ENCODE data around the gene AHDC1.
"Not testable (repeated sequence)": the region's sequence is repeated elsewhere in the genome, so short reads cannot be mapped to it uniquely, and the experiment has no call there.

AHDC1 gene

DNA sequence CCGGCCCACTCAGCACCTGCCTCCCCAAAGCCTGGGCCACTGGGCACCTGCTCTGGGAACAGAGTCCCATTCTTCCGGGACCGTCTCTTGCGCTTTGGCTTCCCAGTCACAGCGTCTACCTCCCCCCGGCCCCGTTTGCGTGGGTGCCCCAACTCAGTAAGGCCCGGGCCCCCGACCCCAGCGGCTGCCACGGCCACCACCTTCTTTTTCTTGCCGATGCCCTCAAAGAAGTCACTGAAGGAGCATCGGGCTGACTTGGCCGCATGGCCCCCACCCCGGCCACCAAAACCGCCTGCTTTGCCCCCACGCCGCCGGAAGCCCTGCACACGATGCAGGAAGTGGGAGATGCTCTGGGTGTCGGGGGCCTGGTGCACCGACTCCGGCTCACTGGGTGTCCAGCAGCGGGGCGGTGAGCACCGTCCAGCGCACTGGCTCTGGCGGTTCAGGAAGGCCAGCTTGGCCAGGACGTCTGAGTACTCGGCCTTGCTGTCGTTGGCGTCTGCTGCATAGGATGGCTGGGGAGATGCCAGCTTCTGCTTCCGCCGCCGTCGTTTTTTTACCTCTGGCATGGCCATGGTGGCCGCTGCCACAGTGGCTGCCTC lies 54.0 kb downstream of the AHDC1 start:
- DNase-seq (ENCODE audit: low read depth in 2 of 2): no peak

DNA sequence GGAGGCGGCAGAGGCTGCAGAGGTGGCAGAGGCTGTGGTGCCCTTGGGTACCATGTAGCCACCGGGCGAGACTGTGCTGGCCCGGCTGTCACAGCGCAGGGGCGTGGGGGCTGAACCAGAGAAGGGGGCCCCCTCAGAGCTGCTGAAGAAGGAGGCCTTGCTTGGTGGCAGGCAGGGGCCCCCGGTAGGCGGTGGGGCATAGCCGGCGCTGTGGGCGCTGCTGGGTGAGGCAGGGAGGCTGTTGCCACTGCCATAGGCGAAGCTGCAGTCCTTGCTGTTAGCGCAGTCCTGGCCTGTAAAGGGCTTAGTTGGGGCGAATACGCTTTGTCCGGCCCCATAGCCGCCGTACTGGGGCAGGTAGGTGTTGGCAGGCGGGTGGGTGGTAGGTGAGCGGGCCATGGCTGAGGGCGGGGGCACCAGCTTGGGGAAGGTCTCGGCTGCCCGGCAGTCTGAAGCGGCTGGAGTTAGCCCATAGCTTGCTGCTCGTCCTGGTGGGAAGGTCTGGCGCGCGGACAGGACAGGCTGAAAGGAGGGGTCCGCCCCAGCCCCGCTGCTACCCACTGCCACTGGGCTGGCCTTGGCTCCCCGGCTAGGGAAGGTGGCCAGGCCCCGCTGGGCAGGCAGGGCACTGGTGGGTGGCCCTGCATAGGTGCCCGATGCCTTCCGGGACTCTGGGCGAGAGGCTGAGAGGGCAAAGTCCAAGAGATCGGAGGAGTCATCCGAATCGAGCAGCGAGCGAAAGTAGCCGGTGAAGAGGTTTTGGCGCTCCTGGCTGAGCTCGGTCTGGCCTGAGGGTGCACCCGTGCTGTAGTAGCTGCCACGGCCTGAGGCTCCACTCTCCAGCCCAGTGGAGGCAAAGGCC lies 54.9 kb downstream of the AHDC1 start:
- no peak for DNase-seq (ENCODE audit: low read depth in 2 of 2)

DNA sequence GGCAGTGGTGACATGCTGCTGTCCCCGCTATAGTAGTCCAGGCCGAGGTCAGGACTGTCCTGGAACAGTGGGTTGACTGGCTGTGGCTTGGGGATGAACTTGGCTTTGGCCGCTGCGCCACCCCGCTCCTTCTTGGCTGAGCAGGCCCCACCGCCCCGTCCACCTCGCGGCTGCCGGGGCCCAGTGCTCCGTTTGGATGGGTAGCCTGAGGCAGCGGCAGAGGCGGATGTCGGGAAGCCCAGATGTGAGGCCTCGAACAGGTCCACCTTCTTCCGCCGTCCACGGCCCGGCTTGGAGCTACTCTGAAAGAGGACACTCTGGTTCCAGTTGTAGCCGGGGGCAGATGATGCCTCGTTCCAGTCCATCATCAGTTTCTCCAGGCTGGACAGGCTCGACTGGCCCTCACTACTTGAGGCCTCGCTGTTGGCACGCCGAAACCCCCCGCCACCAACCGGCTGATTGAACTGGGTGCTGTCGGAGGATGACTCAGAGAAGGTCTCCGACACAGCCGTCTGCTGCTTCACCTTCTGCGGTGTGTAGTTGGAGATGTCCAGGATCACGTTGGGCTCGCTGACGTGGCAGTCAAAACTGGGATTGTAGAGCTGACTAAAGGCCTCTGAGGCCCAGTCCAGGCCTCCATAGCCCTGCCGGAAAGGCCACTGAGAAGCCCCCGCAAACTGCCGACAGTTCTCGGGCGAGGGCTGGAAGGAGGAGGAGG lies 55.6 kb downstream of the AHDC1 start:
- no peak for DNase-seq (ENCODE audit: low read depth in 2 of 2)

DNA sequence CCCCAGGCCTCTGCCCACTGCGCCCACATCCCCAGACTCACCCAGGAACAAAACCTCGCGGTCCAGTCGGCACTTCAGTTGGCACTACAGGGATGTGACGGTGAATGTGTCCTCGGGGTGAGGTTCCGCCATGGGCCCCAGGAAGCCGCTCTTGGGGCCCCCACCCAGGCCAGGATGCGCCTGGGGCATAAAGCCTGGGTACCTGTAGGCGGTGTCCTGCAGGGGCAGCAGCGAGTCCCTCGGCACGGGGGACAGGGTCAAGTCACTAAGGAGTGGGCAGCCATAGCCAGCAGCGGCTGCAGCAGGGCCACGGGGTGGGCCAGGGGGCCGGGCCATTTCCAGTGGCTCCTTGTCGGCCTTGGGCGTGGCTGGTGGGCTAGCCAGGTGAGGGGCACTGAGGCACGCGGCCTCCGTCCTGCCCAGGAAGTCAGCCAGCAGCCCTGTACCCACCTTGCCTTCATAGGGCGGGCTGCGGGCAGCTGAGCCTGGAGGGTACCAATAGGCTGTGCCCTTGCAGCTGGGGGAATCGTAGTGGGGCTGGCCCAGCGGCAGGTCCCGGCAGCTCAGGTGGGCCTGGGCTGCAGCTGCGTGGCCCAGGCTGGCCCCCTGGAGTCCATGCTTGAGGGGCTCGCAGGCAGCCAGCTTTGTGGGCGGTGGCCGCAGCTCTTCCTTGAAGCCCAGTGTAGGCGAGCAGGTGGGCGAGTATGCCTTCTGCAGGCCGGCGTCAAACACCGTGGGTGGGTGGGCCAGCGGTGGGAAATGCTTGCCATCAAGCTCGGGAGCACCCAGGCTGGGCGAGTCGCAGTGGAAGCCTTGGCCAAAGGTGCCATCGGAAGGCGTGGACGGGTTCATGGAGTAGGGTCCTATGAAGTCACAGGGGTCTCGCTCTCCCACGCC lies 56.5 kb downstream of the AHDC1 start:
- no peak for DNase-seq (ENCODE audit: low read depth in 2 of 2)

GRCh38 chr1:27545876-27546275 lies 58.1 kb downstream of the AHDC1 start:
- no peak for DNase-seq (ENCODE audit: low read depth in 2 of 2)

GRCh38 chr1:27545271-27545670 lies 58.7 kb downstream of the AHDC1 start:
- DNase-seq (ENCODE audit: low read depth in 2 of 2): no peak

DNA sequence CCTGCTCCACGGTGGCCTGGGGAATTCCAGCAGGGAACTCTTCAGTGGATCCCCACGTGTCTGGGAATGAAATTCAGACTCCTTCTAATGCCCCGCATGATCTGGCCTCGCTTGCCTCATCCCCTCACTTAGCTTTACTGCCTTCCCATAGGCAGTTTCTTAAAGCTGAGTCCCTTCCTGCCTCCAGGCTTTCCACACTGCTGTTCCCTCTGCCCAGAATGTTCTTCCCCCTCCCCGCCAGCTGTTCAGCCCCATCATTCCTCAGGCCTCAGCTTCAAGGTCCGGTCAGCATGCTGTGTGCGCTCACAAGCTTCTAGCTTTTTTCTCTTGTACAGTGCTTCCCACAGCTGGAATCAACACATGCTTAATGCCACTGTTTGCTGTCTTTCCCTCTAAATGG lies 59.1 kb downstream of the AHDC1 start:
- no peak for DNase-seq (ENCODE audit: low read depth in 2 of 2)

DNA sequence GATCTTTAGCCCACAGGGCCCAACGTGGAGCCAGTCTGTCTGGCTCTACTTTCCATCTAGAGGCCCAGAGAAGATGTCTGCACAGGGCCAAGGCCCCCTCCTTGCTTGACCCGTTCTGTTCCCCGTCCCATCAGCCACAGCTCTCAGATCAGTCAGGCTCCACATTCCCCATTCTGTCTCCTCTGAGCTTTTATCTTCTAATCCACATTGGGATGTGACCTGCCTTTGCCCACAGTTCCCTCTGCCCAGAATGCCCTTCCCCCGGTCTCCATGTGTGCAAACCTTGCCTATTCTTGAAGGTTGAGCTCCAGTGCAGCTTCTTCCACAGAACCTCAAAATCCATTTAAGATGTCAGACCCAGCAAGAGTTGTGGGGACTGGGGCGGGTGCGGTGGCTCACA lies 60.7 kb downstream of the AHDC1 start:
- DNase-seq (ENCODE audit: low read depth in 2 of 2): no peak

DNA sequence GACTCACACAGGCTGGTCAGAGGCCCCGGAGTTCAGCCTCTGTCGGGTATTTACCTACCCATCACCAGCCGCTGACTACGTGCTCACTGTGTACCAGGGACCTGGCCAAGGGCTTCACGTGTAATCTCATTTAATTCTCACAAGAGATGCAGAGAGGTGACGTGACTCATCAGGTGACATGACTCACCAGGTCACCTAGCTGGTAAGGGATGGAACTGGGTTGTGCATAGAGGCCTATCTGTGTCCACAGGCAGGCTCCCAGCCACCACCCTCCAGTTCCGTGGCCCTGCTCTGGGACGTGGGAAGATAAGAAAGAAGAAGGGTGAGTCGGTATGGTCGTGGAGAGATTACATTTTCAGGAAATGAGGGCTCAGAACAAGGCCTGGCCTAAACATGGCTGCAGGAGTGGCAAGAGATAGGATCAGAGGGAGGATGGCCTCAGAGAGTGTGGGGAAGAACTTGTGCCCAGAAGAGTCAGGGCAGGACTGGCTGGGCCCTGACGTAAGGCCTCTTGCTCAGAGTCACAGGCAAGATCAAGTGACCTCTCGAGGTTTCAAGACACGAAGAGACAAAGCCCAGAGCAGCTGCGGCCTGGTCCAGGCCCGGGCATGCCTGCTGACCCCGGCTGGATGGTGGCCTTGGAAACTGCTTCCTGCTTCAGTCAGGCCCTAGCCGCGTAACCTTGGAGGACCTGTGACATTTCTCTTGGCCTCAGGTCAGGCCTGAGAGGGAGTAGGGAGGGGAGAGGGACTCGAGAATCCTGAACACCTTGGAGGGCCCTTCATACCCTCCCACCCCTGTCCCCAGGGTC lies 61.3 kb downstream of the AHDC1 start:
- DNase-seq (ENCODE audit: low read depth in 2 of 2): no peak

GRCh38 chr1:27539901-27540861 lies 63.8 kb downstream of the AHDC1 start:
- no peak for DNase-seq (ENCODE audit: low read depth in 2 of 2)

DNA sequence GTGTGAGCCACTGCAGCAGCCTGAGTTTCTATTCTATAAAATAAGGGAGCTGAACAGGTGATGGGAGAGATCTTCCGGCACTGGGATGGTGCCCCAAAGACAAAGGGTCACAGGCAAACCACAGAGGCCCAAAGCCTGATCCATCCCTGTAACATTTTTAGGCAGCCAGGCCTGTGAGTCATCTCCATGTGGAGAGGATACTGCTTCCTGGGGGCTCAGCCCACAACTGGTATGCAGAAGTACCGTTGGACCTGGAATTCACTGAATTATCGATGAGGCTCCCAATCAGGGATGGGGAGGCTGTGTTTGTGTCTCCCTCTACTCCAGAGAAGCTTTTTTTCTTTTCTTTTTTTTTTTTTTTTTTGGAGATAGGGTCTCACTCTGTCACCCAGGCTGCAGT lies 65.2 kb downstream of the AHDC1 start:
- no peak for DNase-seq (ENCODE audit: low read depth in 2 of 2)

DNA sequence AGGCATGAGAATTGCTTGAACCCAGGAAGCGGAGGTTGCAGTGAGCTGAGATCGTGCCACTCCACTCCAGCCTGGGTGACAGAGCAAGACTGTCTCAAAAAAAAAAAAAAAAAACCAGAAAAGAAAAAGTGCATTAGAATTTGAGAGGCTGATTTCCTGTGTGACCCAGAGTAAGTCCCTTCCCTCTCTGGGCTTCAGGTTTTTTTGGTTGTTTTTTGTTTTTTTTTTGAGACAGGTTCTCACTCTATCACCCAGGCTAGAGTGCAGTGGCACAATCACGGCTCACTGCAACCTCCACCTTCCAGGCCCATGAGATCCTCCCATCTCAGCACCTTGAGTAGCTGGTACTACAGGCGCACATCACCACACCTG lies 65.7 kb downstream of the AHDC1 start:
- DNase-seq (ENCODE audit: low read depth in 2 of 2): not testable (repeated sequence)

- DNase-seq (ENCODE audit: low read depth in 2 of 2): no peak
These were observed 67.2 kb downstream of the AHDC1 start for GRCh38 chr1:27536767-27537166.

DNA sequence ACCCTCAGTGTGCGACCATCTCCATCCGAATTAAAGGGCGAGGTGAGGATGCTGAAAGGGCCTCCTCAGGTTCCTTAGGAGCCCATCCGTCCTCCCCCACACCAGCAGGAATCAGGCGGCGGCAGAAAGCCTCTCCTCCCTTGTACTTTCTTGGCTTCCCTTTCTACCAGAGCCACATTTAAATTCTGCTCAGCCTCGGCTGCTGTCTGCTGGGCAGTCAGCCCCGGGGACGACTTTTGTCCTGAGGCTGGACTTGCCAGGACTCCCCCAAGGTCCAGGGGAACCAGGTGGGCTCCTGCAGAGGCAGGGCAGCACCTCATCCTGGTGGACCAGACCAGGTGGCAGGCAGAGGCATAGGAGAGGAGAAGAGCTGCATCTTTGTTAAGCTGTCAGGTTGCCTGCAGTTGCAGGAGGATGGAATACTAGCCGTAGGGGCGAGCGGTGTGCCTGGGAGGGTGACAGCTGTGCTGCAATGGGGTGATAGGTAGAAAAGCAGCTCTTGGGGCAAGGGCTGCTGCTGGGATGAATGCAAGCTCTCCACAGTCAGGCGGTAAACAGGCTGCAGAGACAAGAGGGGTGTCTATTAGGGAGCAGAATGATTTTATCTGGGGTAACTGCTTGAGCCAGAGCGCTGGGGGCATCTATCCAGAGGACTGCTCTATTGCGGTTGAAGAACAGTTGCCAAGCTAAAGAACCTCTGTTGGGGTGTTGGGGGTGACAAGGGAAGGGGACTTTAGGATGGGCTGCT lies 67.8 kb downstream of the AHDC1 start:
- no peak for DNase-seq (ENCODE audit: low read depth in 2 of 2)

GRCh38 chr1:27535386-27535785 lies 68.6 kb downstream of the AHDC1 start:
- no peak for DNase-seq (ENCODE audit: low read depth in 2 of 2)

DNA sequence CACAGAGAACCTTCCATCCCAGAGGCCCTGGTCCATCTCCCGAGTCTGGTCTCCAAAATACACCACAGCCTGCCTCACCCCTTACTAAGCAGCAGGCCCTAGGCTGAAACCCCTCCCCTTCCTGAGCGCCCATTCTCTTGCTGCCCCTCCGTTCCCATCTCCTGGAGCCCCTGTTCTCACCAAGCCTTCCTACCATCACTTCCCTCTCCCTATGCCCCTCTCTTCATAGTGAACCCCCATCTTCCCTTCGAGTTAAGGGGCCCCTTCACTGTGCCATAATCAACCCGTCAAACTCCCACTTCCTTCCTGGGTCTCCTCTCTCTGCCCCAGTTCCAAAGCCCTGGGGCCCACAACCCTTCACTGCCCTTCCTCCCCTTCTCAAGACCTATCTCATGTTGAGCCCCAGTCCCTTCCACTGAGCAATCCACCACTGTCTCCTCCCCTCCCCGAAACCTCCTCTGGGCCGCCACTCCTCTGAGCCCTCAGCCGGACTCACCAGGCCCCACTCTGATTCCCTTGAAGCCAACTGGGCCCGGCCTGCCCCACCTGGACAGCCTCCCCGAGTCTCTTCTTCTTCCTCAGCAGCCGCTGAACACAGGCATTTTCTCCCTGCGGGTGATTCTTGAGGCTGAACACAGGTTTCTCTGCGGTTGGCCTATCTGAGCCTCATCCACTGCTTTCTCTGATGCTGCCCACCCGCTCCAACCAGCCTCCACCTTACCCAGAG lies 71.8 kb downstream of the AHDC1 start:
- no peak for DNase-seq (ENCODE audit: low read depth in 2 of 2)

DNA sequence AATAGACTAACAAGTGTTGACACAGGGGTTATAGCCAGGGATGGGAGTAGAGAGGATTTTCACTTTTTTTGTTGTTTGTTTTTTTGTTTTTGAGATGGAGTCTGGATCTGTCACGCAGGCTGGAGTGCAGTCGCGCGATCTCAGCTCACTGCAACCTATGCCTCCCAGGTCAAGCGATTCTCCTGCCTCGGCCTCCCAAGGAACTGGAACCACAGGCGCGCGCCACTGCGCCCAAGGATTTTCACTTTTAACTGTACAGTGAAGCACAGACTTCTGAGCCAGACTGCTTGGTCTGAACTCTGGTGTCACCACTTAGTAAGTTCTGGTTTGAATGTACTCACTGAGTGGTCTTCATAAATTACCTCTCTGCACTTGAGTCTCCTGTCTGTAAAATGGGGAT lies 73.8 kb downstream of the AHDC1 start:
- no peak for DNase-seq (ENCODE audit: low read depth in 2 of 2)

GRCh38 chr1:27529704-27530018 lies 74.3 kb downstream of the AHDC1 start:
- DNase-seq (ENCODE audit: low read depth in 2 of 2): no peak
